Activated CD4-positive, alpha-beta memory T cell treated with anti-CD3 and anti-CD28 coated beads, Interleukin-2, amount 10 ng/mL, durations not matched to agents 7 days and 5 days (primary cell): ENCODE results near the gene CD72. TPM values are rescaled to one million over a fixed set of nuclear protein-coding genes. Genes with fewer than 3 reads are reported as not detected.

Experiments
- CTCF ChIA-PET: fragments of 350-600 bp; sonication (Branson Sonifier 250); formaldehyde crosslinking; loops from one replicate; lab custom pipeline; 2021; ENCODE audit warnings: antibody characterized with exemption, inconsistent platforms; lab: Charles Lee
- POLR2A ChIA-PET: fragments of 350-600 bp; sonication (Branson Sonifier 250); formaldehyde crosslinking; loops from one replicate; lab custom pipeline; 2021; ENCODE audit warnings: antibody characterized with exemption; lab: Charles Lee
- DNase-seq: peaks from one replicate; pipeline ENCODE4 v3.0.0-alpha.2; 2020
- H3K27ac Mint-ChIP-seq: one replicate; pipeline ENCODE4 v1.8.0; 2021; ENCODE audit warnings: mild to moderate bottlenecking, mixed read lengths
- H3K27me3 Mint-ChIP-seq: one replicate; pipeline ENCODE4 v1.8.0; 2021; ENCODE audit warnings: mixed read lengths
- H3K36me3 Mint-ChIP-seq: one replicate; pipeline ENCODE4 v1.8.0; 2021; ENCODE audit warnings: low read depth, mixed read lengths
- H3K4me1 Mint-ChIP-seq: one replicate; pipeline ENCODE4 v1.8.0; 2021; ENCODE audit warnings: mixed read lengths
- H3K4me3 Mint-ChIP-seq: one replicate; pipeline ENCODE4 v1.8.0; 2021; ENCODE audit warnings: mild to moderate bottlenecking, mixed read lengths
- H3K9me3 Mint-ChIP-seq: one replicate; pipeline ENCODE4 v1.8.0; 2021; ENCODE audit warnings: mixed read lengths
- total RNA-seq, 2 experiments: library from RNA; stranded (reverse); gene quantifications; one replicate each; pipeline ENCODE4 v1.2.3, GENCODE V29; 2021

Gene CD72
- total RNA-seq, 2 experiments from 2014 or later = 11.8 to 11.9 TPM

- Mint-ChIP-seq H3K4me1 (peaks cover 35% of the 10 kb centered on the region), H3K4me3 (no peak overlapping the region), H3K36me3 (peaks cover 30% of the 10 kb centered on the region), H3K9me3 (peaks cover 3% of the 10 kb centered on the region), H3K27me3 (no peaks in the 10 kb centered on the region), H3K27ac (no peak overlapping the region)
- POLR2A ChIA-PET = interaction anchor here (1.4 to 2.2 kb wide), 2 partner anchors 16 to 22 kb away, joined by 4 to 6 read pairs; partner anchors contain the start of genes CCDC107 and RMRP
- DNase-seq = no peak
- CTCF ChIA-PET = interaction anchor here (1.5 to 1.9 kb wide), 2 partner anchors 11 to 25 kb away, joined by 3 to 7 read pairs; no protein-coding TSS in a partner anchor
Measured at GRCh38 chr9:35636135-35636876, 18.1 kb upstream of the CD72 start.

GRCh38 chr9:35635730-35636129, 17.5 kb upstream of the CD72 start:
- Mint-ChIP-seq H3K27ac (no peak overlapping the region), H3K27me3 (no peaks in the 10 kb centered on the region), H3K36me3 (peaks cover 24% of the 10 kb centered on the region), H3K4me3 (no peak overlapping the region), H3K9me3 (peaks cover 3% of the 10 kb centered on the region), H3K4me1 (peaks cover 34% of the 10 kb centered on the region)
- no peak for DNase-seq
- ChIA-PET CTCF (interaction anchor here (1.5 to 1.9 kb wide), 3 partner anchors 10 to 24 kb away, joined by 3 to 10 read pairs (median 7); no protein-coding TSS in a partner anchor), POLR2A (interaction anchor here (1.4 to 2.2 kb wide), 2 partner anchors 16 to 22 kb away, joined by 4 to 6 read pairs; partner anchors contain the start of genes CCDC107 and RMRP)

DNA sequence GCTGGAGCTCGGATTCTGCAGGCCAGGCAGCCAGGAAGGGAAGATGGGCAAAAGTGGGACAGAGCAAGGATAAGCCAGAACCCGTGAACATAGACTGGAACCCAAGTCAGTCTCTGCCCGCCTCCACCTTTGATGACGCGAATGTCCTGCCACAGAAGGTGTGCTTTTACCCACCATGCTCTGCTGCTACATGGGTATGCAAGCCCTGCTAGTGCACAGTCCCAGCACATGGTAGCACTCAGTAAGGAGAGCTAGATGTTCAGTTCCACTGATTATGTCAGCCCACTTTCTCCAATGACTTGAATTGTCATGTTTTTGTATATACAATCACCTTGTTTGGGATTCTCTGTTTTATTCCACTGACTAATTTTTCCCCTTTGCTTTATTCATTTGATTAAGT, 11.4 kb upstream of the CD72 start:
- CTCF ChIA-PET = interaction anchor here (1.0 to 6.1 kb wide), 5 partner anchors 13 to 127 kb away, joined by 4 to 40 read pairs (median 5); no protein-coding TSS in a partner anchor

DNA sequence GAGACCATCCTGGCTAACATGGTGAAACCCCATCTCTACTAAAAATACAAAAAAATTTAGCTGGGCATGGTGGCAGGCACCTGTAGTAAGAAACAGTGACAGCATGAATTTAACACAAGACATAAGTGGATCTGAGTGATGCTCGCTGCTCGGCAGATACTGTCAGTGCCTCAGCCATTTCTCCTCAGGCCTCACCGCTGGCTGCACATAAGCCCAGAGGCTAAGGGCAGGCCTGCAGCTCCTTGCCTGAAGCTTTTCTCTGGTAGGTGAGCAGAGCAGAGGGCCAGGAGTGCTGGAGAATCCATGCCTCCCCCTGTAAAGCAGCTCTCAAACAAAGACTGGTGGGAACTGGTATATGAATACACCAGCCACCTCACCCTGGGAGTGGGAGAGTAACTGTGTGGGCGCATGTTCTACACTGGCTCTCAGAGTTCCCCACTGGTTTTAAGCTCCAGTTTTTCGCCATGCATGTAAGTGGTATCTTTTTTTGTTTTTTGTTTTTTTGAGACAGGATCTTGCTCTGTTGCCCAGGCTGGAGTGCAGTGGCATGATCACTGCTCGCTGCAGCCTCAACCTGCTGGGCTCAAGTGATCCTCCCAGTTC, 10.3 kb upstream of the CD72 start:
- ChIA-PET POLR2A (interaction anchor here (1.0 to 2.1 kb wide), 2 partner anchors 17 to 19 kb away, joined by 4 to 6 read pairs; no protein-coding TSS in a partner anchor), CTCF (interaction anchor here (1.0 to 6.1 kb wide), 6 partner anchors 11 to 128 kb away, joined by 4 to 40 read pairs (median 6); no protein-coding TSS in a partner anchor)
- Mint-ChIP-seq H3K4me1 (no peaks in the 10 kb centered on the region), H3K36me3 (no peaks in the 10 kb centered on the region), H3K4me3 (no peak overlapping the region), H3K27me3 (peaks cover 4% of the 10 kb centered on the region), H3K27ac (no peak overlapping the region), H3K9me3 (no peaks in the 10 kb centered on the region)
- no peak for DNase-seq

More for the DNA sequence above, 11.4 kb upstream of the CD72 start:
- Mint-ChIP-seq H3K4me1 (no peaks in the 10 kb centered on the region), H3K36me3 (no peaks in the 10 kb centered on the region), H3K27me3 (peaks cover 4% of the 10 kb centered on the region), H3K4me3 (no peak overlapping the region), H3K9me3 (no peaks in the 10 kb centered on the region), H3K27ac (no peak overlapping the region)
- POLR2A ChIA-PET = interaction anchor here (1.2 to 2.1 kb wide), 2 partner anchors 17 to 21 kb away, joined by 4 to 6 read pairs; no protein-coding TSS in a partner anchor
- no peak for DNase-seq

DNA sequence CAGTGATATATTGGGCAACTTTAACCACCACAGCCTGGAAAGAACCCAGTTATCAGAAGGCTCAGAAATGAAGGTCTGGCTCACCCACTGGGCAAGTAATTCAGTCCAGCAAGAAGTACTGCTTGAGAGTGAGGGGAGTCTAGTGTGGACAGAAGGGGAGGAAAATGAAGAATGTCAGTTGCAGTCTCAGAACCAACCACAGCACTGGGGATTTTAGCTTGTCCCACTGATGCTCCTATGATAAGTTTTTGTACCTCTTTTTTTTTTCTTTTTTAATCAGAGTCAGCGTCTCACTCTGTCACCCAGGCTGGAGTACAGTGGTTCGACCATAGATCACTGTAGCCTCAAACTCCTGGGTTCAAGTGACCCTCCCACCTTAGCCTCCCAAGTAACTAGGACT, 9.4 kb upstream of the CD72 start:
- H3K9me3 Mint-ChIP-seq = no peaks in the 10 kb centered on the region
- ChIA-PET CTCF (interaction anchor here (1.6 to 6.1 kb wide), 2 partner anchors 14 to 19 kb away, joined by 9 to 40 read pairs; no protein-coding TSS in a partner anchor), POLR2A (interaction anchor here (2.1 kb wide), 1 partner anchor 19 kb away, joined by 6 read pairs; no protein-coding TSS in a partner anchor)
- H3K4me3 Mint-ChIP-seq = no peak overlapping the region
- peaks cover 4% of the 10 kb centered on the region for H3K27me3 Mint-ChIP-seq
- DNase-seq = no peak
- no peaks in the 10 kb centered on the region for H3K4me1 Mint-ChIP-seq
- no peak overlapping the region for H3K27ac Mint-ChIP-seq
- H3K36me3 Mint-ChIP-seq = no peaks in the 10 kb centered on the region

GRCh38 chr9:35619800-35620158, 1.6 kb upstream of the CD72 start:
- CTCF ChIA-PET = interaction anchor here (1.0 to 6.1 kb wide), 11 partner anchors 9 to 128 kb away, joined by 3 to 40 read pairs (median 8); partner anchors contain the start of genes ARHGEF39, CCDC107 and RMRP
- H3K9me3 Mint-ChIP-seq = no peaks in the 10 kb centered on the region
- peaks cover 2% of the 10 kb centered on the region for H3K36me3 Mint-ChIP-seq
- H3K27ac Mint-ChIP-seq = peak overlapping the region; percentile 70
- POLR2A ChIA-PET = interaction anchor here (1.4 to 6.4 kb wide), 6 partner anchors 14 to 112 kb away, joined by 3 to 100 read pairs (median 8); partner anchors contain the start of genes ARHGEF39, CCDC107, CREB3 and RMRP
- H3K27me3 Mint-ChIP-seq = no peaks in the 10 kb centered on the region
- peaks cover 43% of the 10 kb centered on the region for H3K4me1 Mint-ChIP-seq
- H3K4me3 Mint-ChIP-seq = no peak overlapping the region
- DNase-seq = no peak

GRCh38 chr9:35618854-35619799, 914 bp upstream of the CD72 start:
- peaks cover 2% of the 10 kb centered on the region for H3K36me3 Mint-ChIP-seq
- peaks cover 43% of the 10 kb centered on the region for H3K4me1 Mint-ChIP-seq
- H3K4me3 Mint-ChIP-seq = peak overlapping the region; percentile 25
- H3K27me3 Mint-ChIP-seq = peaks cover 2% of the 10 kb centered on the region
- peak overlapping the region; percentile 70 for H3K27ac Mint-ChIP-seq
- POLR2A ChIA-PET = interaction anchor here (0.6 to 6.4 kb wide), 9 partner anchors 13 to 129 kb away, joined by 3 to 100 read pairs (median 6); partner anchors contain the start of genes ARHGEF39, CCDC107, CREB3 and GBA2
- peak; percentile 72 for DNase-seq
- no peaks in the 10 kb centered on the region for H3K9me3 Mint-ChIP-seq
- CTCF ChIA-PET = interaction anchor here (1.0 to 6.1 kb wide), 13 partner anchors 8 to 129 kb away, joined by 3 to 40 read pairs (median 8); partner anchors contain the start of genes ARHGEF39, CCDC107, RMRP and TESK1

DNA sequence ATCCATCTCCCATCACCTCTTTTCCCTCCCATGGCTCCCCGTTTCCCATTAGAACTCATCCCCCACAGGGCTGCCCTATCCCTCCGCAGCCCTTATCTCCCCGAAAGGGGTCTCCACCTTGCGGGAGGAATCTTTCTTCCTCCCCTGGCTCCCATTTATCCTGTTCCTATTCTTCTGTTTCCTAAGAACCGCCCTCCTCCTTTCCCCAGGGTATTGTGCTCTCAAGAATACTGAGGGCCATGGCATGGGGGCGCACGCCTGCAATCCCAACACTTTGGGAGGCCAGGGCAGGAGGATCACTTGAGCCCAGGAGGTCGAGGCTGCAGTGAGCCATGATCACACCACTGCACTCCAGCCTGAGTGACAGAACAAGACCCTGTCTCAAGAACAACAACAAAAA, 665 bp downstream of the CD72 start:
- ChIA-PET POLR2A (interaction anchor here (0.8 to 6.4 kb wide), 11 partner anchors 9 to 197 kb away, joined by 3 to 100 read pairs (median 6); partner anchors contain the start of genes ARHGEF39, CCDC107, CREB3 and HINT2), CTCF (interaction anchor here (0.6 to 6.1 kb wide), 14 partner anchors 8 to 115 kb away, joined by 3 to 40 read pairs (median 5); partner anchors contain the start of genes ARHGEF39, CCDC107, CREB3 and RMRP)
- peak overlapping the region; percentile 73 for H3K4me3 Mint-ChIP-seq
- DNase-seq = no peak
- peaks cover 2% of the 10 kb centered on the region for H3K36me3 Mint-ChIP-seq
- peaks cover 43% of the 10 kb centered on the region for H3K4me1 Mint-ChIP-seq
- H3K9me3 Mint-ChIP-seq = no peaks in the 10 kb centered on the region
- H3K27me3 Mint-ChIP-seq = peaks cover 3% of the 10 kb centered on the region
- H3K27ac Mint-ChIP-seq = peak overlapping the region; percentile 42

DNA sequence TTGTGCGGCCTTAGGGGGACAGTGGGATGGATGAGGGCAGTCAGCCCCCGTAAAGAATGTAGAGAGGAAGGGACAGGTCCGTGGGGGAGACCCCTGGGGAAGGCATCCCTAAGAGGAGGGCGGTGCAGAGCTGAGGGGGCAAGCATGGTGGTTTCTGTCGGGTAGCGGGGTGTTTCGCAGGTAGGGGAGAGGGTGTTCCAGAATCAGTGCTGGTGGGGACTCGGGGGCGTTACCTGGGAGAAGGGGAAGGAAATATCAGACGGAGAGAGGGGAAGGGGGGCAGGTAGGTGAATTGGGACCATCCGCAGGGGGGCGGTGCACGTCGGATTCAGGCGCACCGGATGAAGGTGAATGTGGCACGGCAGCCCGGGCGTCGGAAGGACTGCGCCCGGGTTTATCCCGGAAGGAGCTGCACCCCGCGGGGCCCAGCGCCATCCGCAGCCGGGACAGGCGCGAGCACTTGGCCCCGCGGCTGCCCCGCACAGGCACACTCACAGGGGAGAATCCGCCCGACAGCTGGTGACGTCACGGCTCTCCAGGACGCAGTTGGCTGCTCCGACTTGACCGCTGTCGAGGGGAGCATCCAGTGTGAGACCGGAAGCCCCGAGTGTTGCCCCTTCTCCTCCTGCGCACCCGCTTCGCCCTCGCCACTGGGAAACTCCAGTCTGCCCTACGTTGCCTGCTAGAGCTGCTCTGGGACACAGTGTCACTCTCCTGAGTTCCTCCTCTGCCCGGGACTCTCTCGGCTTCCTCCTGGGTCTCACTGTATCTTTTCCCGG, 1.3 kb downstream of the CD72 start:
- peaks cover 43% of the 10 kb centered on the region for H3K4me1 Mint-ChIP-seq
- peaks cover 2% of the 10 kb centered on the region for H3K36me3 Mint-ChIP-seq
- no peaks in the 10 kb centered on the region for H3K9me3 Mint-ChIP-seq
- H3K27ac Mint-ChIP-seq = peak overlapping the region; percentile 42
- ChIA-PET POLR2A (interaction anchor here (0.8 to 6.4 kb wide), 11 partner anchors 9 to 197 kb away, joined by 3 to 100 read pairs (median 6); partner anchors contain the start of genes ARHGEF39, CCDC107, CREB3 and HINT2), CTCF (interaction anchor here (0.6 to 6.1 kb wide), 17 partner anchors 8 to 301 kb away, joined by 3 to 40 read pairs (median 5); partner anchors contain the start of genes ARHGEF39, CCDC107, CREB3 and RMRP)
- DNase-seq = peak; percentile 74
- H3K4me3 Mint-ChIP-seq = peak overlapping the region; percentile 73
- H3K27me3 Mint-ChIP-seq = peaks cover 3% of the 10 kb centered on the region

DNA sequence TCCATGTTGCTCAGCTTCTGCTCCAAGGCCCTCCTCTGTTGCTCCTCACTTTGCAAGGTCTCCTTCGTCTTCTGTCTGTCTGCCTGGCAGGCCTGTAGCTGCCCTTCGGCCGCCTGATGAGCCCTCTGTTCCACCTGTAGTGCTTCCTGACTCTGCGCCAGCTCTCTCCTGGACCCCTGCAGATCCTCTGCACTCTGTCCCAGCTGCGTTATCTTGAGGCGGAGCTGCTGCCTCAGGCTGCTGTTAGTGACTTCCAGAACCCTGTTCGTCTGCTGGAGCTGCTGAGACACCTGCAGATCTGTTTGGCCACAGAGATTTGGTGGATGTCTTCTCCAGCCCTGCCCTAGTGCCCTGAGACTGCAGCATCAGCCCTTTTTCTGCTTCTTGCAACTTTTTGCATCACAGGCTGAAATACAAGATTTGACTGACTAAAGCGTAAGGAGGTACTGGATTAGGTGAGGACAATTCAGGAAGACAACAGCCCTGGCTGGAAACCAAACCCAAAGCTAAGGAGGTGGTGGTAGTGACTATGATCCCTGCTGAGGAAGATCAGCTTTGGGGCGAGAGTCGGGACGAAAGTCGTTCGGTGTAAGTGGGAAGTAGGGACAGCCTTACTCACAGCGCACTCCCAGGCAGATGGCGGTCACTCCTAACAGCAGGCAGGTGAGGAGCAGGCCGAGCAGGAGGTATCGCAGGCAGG, 2.1 kb downstream of the CD72 start:
- H3K4me1 Mint-ChIP-seq = peaks cover 47% of the 10 kb centered on the region
- peak overlapping the region; percentile 55 for H3K27ac Mint-ChIP-seq
- ChIA-PET POLR2A (interaction anchor here (0.7 to 6.4 kb wide), 10 partner anchors 8 to 544 kb away, joined by 3 to 100 read pairs (median 6); partner anchors contain the start of genes ARHGEF39, CCDC107, CREB3 and HINT2), CTCF (interaction anchor here (1.3 to 6.1 kb wide), 10 partner anchors 11 to 116 kb away, joined by 4 to 40 read pairs (median 16); partner anchors contain the start of genes ARHGEF39, CCDC107, CREB3 and RMRP)
- H3K36me3 Mint-ChIP-seq = peaks cover 2% of the 10 kb centered on the region
- no peaks in the 10 kb centered on the region for H3K9me3 Mint-ChIP-seq
- H3K4me3 Mint-ChIP-seq = peak overlapping the region; percentile 73
- H3K27me3 Mint-ChIP-seq = peaks cover 3% of the 10 kb centered on the region
- DNase-seq = no peak
